ENCODE results near the gene CDC42.

Gene CDC42

GRCh38 chr1:22039594-22040285 lies 12.8 kb upstream of the CDC42 start:
- Histone ChIP-seq H3K9me2 (replicated peaks; ENCODE audit: low read depth, low read length) (no peaks in the 10 kb centered on the region), H3K36me3 (ENCODE audit: insufficient read depth, low read length) (no peaks in the 10 kb centered on the region), H3K4me1 (ENCODE audit: insufficient read depth, low read length, poor library complexity, severe bottlenecking) (peaks cover 40% of the 10 kb centered on the region), H3K9ac (ENCODE audit: low read depth, low read length, poor library complexity, severe bottlenecking) (peak overlapping the region; percentile 61), H3K4me2 (ENCODE audit: low read depth, low read length, poor library complexity, severe bottlenecking) (peak overlapping the region; percentile 68), H4K20me1 (ENCODE audit: insufficient read depth, low read length, poor library complexity, severe bottlenecking) (no peaks in the 10 kb centered on the region), H3K9me3 (ENCODE audit: insufficient read depth, low read depth, low read length) (no peaks in the 10 kb centered on the region), H3K27me3 (ENCODE audit: insufficient read depth, low read length, poor library complexity, severe bottlenecking) (no peaks in the 10 kb centered on the region), H3F3A (ENCODE audit: low read depth) (peaks cover 3% of the 10 kb centered on the region; the same call in 1 of the 2 replicates), H3K4me3 (ENCODE audit: low read length, poor library complexity, severe bottlenecking) (peak overlapping the region; percentile 72), H3K79me2 (ENCODE audit: insufficient read depth, low read length) (no peaks in the 10 kb centered on the region), H2AFZ (ENCODE audit: low read length) (peak overlapping the region; percentile 76; the same call in 1 of the 2 replicates)
- peak; percentile 30; the same call in 1 of the 2 replicates for TF ChIP-seq CTCF (conservative IDR thresholded peaks at IDR 0.05; ENCODE audit: low read length)
- TF ChIP-seq EZH2phosphoT487 (IDR thresholded peaks at IDR 0.05; ENCODE audit: borderline replicate concordance), result no peak

GRCh38 chr1:22040286-22040623 lies 12.3 kb upstream of the CDC42 start:
- peak overlapping the region; percentile 61 for H3K9ac ChIP-seq (ENCODE audit: low read depth, low read length, poor library complexity, severe bottlenecking)
- H3K4me3 ChIP-seq (ENCODE audit: low read length, poor library complexity, severe bottlenecking), result peak overlapping the region; percentile 72
- H3K36me3 ChIP-seq (ENCODE audit: insufficient read depth, low read length), result no peaks in the 10 kb centered on the region
- TF ChIP-seq CTCF (conservative IDR thresholded peaks at IDR 0.05; ENCODE audit: low read length) (no peak), EZH2phosphoT487 (IDR thresholded peaks at IDR 0.05; ENCODE audit: borderline replicate concordance) (no peak)
- H2AFZ ChIP-seq (ENCODE audit: low read length), result no peak overlapping the region
- peaks cover 40% of the 10 kb centered on the region for H3K4me1 ChIP-seq (ENCODE audit: insufficient read depth, low read length, poor library complexity, severe bottlenecking)
- H3K79me2 ChIP-seq (ENCODE audit: insufficient read depth, low read length), result no peaks in the 10 kb centered on the region
- no peaks in the 10 kb centered on the region for H3K9me2 ChIP-seq (replicated peaks; ENCODE audit: low read depth, low read length)
- peaks cover 3% of the 10 kb centered on the region; the same call in 1 of the 2 replicates for H3F3A ChIP-seq (ENCODE audit: low read depth)
- H4K20me1 ChIP-seq (ENCODE audit: insufficient read depth, low read length, poor library complexity, severe bottlenecking), result no peaks in the 10 kb centered on the region
- no peaks in the 10 kb centered on the region for H3K9me3 ChIP-seq (ENCODE audit: insufficient read depth, low read depth, low read length)
- H3K27me3 ChIP-seq (ENCODE audit: insufficient read depth, low read length, poor library complexity, severe bottlenecking), result no peaks in the 10 kb centered on the region
- H3K4me2 ChIP-seq (ENCODE audit: low read depth, low read length, poor library complexity, severe bottlenecking), result peak overlapping the region; percentile 68

GRCh38 chr1:22041505-22041904 lies 11.0 kb upstream of the CDC42 start:
- Histone ChIP-seq H3K79me2 (ENCODE audit: insufficient read depth, low read length) (no peaks in the 10 kb centered on the region), H3K9me3 (ENCODE audit: insufficient read depth, low read depth, low read length) (no peaks in the 10 kb centered on the region), H3K4me1 (ENCODE audit: insufficient read depth, low read length, poor library complexity, severe bottlenecking) (peaks cover 40% of the 10 kb centered on the region), H2AFZ (ENCODE audit: low read length) (no peak overlapping the region; the same call in 1 of the 2 replicates), H3K36me3 (ENCODE audit: insufficient read depth, low read length) (no peaks in the 10 kb centered on the region), H3K9me2 (replicated peaks; ENCODE audit: low read depth, low read length) (no peaks in the 10 kb centered on the region), H3K9ac (ENCODE audit: low read depth, low read length, poor library complexity, severe bottlenecking) (no peak overlapping the region), H4K20me1 (ENCODE audit: insufficient read depth, low read length, poor library complexity, severe bottlenecking) (no peaks in the 10 kb centered on the region), H3K27me3 (ENCODE audit: insufficient read depth, low read length, poor library complexity, severe bottlenecking) (no peaks in the 10 kb centered on the region), H3K4me2 (ENCODE audit: low read depth, low read length, poor library complexity, severe bottlenecking) (no peak overlapping the region), H3F3A (ENCODE audit: low read depth) (peaks cover 3% of the 10 kb centered on the region; the same call in 1 of the 2 replicates), H3K4me3 (ENCODE audit: low read length, poor library complexity, severe bottlenecking) (no peak overlapping the region)
- TF ChIP-seq EZH2phosphoT487 (IDR thresholded peaks at IDR 0.05; ENCODE audit: borderline replicate concordance) (no peak), CTCF (conservative IDR thresholded peaks at IDR 0.05; ENCODE audit: low read length) (no peak)
